ENCODE results near the gene CACNA1S.

The CACNA1S gene

DNA sequence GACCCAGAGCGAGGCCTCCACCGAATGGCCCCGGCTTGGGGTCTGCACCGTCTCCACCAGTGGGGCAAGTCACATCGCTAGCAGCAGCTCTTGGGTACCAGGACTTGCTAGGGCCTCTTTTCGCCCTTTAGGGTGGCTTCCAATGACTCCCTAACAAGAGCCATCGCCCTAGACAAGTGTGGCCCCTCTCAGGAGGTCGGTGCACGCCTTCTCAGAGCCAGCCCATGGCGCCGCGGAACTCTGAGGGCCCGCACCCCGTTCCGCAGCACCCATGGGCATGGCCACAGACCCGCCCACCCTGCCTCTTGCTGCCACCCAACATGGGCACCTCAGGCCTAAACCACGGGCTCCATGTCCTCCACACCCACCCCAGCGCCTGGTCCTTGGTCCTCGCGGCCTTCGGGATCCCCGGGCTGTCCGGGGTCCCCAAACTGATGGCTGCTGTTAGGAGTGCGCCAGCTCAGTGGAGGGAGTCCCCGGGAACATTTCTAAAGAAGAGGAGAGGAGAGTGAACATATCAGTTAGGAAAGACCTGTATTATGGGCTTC lies 3.2 kb upstream of the CACNA1S start:
- DNase-seq = no peak

DNA sequence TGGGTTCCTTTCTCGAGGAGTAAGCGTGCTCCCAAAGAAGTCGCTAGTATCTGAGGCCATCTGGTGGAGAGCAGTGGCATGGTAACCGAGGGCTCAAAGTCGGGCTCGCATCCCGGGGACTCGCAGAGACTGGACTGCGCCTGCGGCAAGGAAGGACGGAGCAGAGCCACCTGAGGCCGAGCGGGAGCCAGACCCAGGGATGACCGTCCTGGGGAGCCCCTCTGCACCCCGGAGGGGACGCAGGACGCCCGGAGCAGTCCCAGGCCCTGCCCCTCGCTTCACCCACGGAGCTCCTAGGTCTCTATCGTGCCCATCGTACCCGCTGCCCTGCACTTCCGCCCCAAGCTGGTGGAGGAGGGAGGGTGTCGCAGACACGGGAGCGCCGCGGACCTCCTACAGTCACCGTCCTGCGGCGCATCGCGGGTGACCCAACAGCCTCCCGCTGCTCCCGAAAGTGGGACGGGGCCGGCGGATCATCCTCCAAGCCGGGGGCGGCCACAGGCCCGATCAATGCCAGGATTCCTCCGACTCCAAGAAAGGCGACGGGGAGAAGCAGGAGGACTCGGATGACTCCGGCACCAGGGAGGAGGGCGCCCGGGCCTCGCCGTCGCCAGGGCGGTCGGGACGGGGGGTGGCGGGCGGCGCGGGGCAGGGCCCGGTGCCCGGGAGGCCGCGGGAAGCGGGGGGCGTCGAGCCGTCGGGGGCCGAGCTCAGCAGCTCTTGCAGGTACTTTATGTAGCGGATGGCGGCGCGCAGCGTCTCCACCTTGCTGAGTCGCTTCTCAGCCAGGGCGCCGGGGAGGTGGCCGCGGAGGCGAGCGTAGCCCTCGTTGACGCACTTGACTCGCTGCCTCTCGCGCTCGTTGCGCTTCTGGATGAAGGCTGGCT lies 2.3 kb upstream of the CACNA1S start:
- DNase-seq = peak; percentile 41

DNA sequence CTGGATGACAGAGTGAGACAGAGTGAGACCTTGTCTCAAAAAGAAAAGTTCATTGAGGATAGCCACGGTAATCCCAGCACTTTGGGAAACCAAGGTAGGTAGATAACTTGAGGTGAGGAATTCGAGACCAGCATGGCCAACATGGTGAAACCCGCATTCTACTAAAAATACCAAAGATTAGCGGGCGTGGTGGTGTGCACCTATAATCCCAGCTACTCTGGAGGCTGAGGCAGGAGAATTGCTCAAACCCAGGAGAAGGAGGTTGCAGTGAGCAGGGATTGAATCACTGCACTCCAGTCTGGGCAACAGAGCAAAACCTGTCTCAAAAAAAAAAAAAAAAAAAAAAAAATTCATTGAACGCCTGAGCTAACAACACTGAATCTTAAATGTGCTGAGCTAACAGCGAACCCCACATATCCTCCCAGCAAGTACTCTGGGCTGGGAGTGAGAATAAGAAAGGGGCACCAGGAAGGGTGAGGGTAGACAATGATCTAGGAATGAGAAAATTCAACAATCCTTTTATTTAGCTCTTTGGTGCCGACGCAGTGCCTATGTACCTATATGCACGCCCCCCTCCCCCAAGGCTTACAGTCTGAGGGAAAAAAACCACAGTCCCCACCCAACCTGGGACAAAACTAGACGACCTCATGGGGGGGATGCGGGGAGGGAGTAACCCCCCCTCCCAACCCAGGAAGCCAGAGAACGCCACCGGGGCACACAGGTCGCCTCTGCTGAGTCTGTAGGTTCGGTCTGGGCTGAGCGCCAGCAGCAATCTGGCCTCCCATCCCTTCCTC lies 1.4 kb upstream of the CACNA1S start:
- DNase-seq = no peak

DNA sequence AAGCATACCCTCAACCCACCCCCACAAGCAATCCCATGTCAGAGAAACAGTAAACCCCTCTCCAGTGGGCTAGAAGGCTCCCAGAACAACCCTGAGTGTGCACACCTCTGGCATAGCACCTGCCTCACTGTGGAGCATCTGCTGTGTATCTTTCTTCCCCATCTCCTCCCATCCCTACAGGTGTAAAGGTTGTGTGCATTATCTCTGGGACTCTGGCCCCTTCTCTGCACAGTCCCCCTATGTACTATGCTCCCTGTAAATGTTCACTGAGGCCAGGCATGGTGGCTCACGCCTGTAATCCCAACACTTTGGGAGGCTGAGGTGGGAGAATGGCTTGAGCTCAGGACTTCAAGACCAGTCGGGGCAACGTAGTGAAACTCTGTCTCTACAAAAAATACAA lies 700 bp upstream of the CACNA1S start:
- no peak for DNase-seq

DNA sequence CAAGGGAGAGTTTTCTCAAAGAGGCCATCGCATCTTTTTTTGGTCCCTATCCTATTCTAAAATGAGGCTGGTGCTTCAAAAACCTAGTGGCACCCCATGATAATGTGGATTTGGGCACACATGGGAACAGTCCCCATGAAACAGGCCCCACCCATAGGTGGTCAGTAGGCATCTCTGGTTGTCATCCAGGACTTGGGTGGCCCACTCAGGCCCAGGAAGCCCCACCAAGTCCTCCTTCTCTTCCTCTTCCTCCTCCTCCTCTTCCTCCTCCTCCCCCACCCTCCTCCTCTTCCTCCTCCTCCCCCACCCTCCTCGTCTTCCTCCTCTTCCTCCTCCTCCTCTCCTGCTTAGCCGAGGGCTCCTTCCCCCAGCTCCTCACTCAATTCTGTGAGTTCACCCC lies 554 bp downstream of the CACNA1S start:
- DNase-seq = no peak

DNA sequence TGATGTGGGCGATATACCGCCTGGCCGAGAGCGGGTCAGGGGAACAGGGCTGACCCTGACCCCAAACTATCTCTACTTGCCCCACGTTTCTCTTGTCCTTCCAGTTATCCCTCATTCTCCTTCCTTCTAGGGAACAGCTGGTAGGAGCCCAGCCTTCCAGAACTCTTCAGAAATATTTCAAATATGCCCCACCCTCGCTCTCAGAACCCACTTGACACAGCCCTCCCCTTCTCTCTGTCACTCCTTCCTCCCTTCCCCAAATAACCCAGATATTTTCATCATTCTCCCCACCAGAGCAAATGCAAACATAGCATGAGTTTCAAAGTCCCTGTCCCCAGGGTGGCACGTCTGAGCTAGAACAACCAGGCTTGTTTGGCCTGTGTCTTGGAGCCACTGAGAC lies 1.1 kb downstream of the CACNA1S start:
- no peak for DNase-seq

DNA sequence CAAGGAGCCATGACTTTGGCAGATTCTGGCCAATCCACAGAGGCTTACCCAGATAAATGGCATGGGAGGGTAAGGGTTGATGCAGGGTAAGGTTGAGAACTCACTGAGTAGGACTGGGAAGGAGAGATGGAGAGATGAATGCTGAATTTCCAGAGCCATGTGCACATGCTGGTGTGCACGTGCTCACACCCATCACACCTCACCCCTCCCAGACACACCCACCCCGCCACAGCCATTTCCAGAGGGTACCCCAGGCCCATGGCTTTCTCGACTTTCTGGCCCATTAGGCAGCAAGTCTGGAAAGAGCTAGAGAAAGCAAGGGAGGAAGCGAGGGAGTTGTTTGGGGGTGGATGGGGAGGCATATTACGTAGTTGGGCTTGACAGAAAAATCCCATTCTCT lies 1.6 kb downstream of the CACNA1S start:
- DNase-seq = no peak

DNA sequence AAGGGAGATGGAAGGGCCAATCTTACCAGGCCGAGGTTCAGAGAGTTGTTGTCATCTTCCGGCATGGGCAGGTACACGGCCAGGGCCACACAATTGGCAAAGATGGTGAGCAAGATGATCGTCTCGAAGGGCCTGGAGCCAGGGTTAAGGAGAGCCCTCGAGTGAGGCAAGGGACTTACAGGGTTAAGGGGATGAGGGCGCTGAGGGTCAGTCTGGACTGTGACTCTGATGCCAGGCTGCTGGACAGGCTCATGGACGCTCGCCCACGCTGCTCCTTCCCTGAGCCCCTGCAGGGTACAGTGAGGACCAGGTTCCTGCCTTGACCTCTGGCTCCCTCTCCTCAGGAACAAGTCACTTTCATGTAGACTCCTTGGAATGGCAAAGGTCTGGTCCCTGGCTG lies 2.1 kb downstream of the CACNA1S start:
- DNase-seq = no peak

DNA sequence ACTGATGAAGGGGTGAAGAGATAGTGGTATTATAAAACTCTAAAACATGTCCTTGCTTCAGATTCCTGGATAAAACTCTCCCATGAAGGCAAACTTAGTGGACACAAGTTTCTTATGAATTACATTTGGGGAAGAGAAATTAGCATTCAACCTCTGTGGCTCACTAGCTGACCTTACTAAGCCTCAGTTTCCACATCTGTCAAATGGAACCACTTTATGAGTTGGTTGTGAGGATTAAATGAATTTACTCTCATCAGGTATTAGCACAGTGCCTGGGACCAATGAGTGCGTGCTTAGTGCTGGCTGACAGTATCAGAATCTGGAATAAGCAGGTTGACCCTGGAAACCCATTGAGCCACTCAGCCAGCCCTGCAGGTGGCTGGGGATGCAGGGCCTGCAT lies 2.6 kb downstream of the CACNA1S start:
- no peak for DNase-seq

DNA sequence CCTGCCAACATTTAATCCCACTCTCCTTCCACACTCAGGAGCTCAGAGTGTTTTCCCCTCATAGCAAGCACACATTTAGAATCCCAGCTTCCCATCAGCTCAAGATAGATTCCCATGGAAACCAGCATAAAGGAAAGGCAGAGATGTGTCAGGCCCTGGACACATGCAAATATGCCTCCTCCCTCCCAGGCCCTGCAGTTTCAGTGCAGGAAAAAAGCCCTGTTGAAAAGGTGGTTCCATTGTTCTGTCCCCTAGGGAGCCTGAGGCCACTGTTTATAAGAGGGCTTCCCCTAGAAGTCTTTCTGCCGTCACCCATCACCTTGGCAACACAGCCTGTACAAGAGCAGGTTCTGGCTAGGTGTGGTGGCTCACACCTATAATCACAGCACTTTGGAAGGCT lies 3.6 kb downstream of the CACNA1S start:
- no peak for DNase-seq

DNA sequence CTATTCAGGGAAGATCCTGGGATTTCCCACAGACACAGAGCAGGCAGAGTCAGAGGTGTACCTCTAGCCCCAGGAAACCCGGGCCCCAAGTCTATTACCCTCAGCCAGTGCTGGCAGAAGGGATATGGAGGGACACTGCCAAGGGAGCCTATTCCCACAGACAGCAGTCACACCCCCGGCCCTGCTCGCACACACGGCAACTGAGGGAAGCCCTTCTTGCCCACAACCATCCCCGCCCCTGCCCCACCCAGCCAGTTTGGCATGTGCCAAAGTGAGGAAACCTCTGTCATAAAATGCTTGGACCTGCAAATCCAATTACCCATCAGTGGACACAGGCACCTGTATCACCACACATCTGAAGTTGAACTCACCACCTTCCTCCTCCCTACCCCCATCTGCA lies 6.5 kb downstream of the CACNA1S start:
- no peak for DNase-seq

DNA sequence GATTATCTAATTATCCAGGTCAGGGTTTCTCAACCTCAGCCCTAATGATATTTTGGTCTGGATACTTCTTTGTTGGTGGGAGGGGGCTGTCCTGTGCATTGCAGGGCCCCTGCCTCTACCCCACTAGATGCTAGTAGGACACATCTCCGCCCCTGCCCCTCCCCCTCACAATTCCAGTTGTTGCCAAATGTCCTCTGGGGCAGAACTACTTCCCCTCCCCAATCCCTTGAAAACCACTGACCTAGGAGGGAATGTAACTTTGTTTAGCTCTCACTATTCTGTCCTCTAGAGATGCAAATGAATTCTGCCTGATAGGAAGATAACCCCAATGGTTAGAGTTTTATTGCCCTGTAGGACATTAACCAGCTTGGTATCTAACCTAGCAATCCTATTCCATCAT lies 8.1 kb downstream of the CACNA1S start:
- DNase-seq = no peak

DNA sequence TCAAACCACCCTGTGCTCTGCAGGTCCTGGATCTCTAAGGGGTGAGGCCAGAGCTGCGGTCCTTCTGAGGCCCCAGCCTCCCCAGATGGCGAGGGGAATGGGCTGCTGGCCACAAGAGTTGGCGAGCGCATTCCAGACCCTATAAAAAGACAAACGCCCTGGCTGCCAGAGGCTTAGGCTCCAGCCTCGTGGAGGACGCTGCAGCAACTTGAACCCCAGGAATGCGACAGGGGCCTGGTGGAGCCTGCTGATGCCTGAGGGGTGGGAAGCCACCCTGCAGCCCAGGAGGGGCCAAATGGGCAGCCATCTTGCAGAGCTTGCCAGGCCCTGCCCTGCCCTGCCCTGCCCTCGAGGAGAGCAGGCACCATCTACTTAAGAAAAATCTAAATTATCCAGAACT lies 8.6 kb downstream of the CACNA1S start:
- no peak for DNase-seq

DNA sequence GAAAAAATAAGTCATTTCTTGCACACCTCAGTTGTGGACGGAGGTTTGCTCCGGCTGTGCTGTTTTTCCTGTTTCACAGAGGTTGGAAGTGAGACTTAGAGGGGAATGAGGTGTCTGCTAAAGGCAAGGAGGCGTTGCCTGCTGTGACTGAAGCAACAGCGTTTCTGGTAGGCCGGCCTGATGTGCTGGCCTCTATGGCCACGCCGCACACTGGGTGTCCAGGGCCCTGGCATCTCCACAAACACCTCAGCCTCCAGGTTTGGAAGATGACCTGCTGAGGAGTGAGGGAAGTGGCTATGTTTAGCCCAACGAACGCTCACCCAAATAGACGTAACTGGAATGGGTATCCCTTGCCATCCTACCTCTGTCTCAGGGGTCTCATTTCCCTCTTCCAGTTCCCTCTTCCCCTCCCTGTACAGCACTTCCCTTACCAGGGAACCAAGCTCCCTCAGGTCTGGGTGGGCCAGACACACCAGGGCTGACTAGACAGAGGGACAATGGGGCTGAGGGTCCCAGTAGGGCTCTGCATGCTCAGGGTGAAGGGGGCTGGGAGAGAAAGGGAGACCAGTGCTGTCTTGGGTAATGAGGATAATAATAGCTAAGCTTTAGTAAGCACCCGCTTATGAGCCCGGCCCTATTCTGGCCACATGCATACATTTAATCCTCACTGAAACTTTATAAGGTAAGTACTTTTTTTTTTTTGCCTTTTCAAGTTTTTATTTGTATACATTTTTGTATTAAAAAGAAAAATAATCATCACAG lies 11.9 kb downstream of the CACNA1S start:
- DNase-seq = no peak

DNA sequence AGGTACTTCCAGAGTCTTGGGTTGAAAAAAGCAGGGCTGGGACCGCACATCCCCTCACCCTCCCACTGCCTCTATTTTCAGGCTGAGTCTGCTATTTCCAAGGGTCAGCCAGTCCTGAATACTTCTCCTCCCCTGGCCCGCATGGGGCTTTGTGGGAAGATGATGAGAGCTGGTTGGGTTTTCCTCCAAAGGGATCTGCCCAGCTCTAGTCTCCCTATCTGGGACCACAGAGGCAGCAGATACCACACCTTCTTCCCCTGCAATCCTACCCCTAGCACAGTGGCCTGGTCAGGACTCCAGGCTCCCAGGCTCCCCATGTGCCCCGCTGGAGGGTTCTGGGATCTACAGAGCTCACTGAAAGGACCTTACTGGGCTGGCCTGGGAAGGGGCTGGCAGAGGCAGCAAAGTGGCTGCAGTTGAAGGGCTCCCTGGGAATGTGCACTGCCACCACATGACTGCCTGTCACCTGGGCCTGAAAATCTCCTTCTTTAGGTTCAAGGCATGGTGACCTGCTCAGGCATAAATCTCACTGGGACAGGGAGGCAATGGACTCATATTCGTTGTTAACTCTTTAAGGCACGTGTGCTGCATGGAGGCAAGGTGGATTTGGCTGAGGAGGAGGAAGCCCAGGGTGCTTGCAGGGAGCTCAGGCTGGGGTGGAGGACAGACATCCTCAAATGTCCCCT lies 13.1 kb downstream of the CACNA1S start:
- no peak for DNase-seq

DNA sequence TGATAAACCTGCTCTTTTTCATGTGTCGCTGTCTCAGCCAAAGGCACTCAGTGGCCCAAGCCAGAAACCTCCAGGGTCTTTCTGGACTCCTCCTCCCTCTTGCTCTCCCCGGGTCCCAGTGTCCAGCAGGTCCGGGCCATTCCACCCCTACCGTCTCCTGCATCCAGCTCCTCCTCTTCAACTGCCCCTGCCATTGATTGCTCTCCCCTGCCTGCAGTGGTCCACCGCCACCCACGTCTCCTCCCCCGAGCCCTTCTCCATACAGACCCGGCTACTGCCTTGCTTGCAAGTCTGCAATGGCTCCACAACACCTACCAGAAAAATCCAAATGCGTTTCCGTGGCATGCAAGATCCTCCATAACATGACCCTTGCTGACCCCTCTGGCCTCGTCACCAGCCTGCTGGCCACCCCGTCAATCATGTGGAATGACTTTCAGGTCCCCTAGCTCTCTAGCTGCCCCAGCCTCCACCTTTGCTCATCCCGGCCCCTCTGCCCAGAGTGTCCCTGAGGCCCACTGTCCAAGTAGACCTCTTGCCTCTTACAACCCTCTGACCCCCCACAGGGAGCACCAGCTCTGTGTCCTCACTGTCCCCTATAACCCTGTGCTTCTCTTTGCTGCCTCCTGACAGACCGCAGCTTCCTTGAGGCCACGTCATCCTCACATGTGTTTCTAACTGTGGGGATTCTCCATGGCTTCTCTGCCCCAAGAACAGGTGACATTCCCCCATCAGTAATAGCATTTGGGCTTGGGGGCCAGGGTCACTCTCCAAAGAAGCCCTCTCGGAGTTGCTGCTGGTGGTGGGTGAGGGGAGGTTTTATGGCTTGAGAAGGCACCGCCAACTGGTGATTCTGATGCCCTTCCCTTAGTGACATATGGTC lies 15.0 kb downstream of the CACNA1S start:
- DNase-seq = no peak

DNA sequence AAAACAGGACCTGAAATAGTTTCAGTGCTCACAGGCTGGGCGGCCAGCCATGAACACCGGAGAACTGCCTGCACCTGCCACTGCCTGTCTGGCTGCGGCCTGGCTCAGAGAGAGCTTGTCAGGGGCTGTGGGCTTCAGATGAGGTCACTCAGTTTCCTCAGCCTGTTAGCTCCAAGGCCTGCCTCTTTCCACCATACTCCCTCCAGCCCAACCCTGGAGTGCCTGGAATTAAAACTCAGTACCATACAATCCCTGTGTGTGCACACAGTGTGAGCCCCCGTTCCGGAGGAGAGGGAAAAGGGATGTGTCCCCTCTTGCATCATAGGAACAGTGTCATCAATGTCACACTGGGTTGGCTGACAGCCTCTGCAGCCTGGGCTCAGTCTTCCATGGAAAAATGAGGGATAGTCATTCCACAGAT lies 16.2 kb downstream of the CACNA1S start:
- no peak for DNase-seq

DNA sequence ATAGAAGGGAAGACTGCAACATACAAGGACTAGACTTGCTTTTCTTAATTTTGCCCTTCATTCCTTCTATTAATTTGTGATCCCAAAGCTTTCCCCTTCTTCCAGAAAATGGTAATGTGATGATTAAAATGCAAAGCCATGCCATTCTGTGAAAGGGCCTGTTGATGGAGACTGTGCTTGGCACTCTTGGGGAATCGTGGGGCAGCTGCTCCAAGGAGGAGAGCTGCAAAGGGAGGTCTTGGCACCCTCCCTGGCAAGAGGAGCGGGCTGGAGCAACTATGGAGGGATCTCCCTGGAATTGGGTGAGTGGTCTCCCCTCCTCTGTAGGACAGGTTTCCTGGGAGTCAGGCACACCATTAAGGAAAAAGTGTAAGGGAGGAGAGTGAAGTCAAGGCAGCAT lies 16.6 kb downstream of the CACNA1S start:
- DNase-seq = no peak

DNA sequence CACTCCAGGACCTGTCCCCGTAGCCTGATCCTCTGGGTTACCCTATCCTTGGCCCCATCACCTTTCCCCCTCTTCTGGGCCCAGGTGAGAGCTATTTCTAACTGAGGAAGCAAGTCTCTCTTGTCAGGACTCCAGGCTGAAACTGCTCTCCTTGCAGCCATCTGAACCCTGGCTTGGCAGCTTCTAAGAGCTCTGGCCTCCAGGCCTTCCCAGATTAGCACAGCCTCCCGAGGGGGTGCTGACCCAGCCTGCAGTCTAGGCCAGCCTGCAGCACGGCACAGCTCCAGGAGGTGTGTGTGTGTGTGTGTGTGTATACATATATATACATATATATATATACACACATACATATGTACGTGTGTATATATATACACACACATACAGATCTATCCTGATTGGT lies 17.4 kb downstream of the CACNA1S start:
- DNase-seq = no peak

DNA sequence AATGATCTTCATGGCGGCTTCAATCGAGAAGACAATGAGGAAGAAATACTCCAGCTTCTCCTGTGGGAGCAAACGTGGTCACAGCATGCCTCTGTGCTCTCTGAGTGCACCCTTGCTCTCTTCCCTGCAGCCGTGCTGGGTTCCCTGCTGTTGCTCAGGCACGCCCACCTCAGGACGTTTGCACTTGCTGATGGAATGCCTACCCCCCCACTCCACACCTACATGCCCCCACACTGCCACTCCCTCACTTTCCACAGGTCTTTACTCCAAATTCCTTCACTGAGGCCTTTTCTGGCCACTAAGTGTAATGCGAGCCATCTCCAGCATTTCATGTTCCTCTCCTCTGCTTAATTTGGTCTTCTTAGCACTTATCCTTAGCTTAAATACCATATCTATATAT lies 18.3 kb downstream of the CACNA1S start:
- DNase-seq = no peak

DNA sequence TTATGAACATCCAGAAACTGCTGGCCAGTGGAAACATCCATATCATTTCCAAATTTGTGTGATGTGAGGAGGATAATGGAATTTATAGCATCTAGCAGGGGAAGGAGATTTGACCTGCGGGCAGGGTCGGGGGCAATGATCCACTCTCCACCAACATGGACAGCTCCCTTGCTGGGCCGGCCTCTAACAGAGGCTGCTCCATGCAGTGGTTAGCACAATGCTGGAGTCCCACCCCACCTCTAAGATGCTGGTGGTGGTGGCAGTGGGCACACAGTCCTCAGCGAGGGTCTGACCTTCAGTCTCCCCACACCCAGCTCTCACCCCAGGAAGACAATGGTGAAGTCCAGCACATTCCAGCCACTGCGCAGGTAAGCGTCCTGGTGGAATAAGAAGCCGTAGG lies 18.7 kb downstream of the CACNA1S start:
- DNase-seq = no peak

DNA sequence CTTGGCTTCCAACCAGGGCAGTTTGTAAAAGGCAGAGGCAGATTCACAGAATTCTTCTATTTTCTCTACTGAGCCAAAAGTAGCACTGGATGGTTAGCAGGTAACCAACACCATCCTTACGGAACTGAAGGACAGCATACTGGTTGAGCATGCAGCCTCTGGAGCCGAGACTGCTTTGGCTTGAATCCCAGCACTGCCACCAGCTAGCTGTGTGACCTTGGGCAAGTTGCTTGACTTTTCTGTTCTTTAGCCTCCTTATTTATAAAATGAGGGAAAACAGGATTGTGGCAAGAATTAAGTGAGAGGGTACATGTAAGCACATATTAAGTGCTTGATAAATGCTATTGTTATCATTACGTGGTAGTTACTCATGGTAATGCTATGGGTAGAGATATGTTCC lies 19.5 kb downstream of the CACNA1S start:
- no peak for DNase-seq
